Measurements from ENCODE around the gene SEC16A.

The SEC16A gene

GRCh38 chr9:136395020-136395340, 87.9 kb downstream of the SEC16A start:
- no peak for DNase-seq

GRCh38 chr9:136394312-136395019, 88.4 kb downstream of the SEC16A start:
- no peak for DNase-seq

GRCh38 chr9:136393531-136393930, 89.3 kb downstream of the SEC16A start:
- DNase-seq: no peak

GRCh38 chr9:136392538-136393449, 90.0 kb downstream of the SEC16A start:
- no peak for DNase-seq

GRCh38 chr9:136391737-136392537, 90.9 kb downstream of the SEC16A start:
- DNase-seq: no peak
